OCI-LY1 (cell line): Measurements from ENCODE around the gene RAB10.
"Not testable (repeated sequence)": the region's sequence is repeated elsewhere in the genome, so short reads cannot be mapped to it uniquely, and the experiment has no call there.

Source experiments
- CTCF ChIP-seq: fragments of 200-600 bp; sonication (generic), shearing (Covaris generic); IDR thresholded peaks from 2 replicates; pipeline ENCODE4 v1.5.1; 2017; ENCODE audit warnings: mild to moderate bottlenecking, antibody characterized with exemption, low read length, moderate library complexity, mixed read lengths
- EZH2 ChIP-seq: fragments of 200-600 bp; sonication (generic), shearing (Covaris generic); IDR thresholded peaks from 2 replicates; pipeline ENCODE4 v1.8.0; 2017; ENCODE audit warnings: borderline replicate concordance, mixed run types, mild to moderate bottlenecking, antibody characterized with exemption, low read length, moderate library complexity, mixed read lengths

GRCh38 chr2:26016706-26017045, 17.2 kb upstream of the RAB10 start:
- not testable (repeated sequence) for TF ChIP-seq EZH2, CTCF
